ENCODE data around the gene FAM216B. TPM values are rescaled to one million over a fixed set of nuclear protein-coding genes. Genes with fewer than 3 reads are reported as not detected.

Gene FAM216B
- total and polyA plus RNA-seq, 2 of the 8 experiments (the other 6 are each of a cell fraction or from before 2014, with no cell fraction given): not detected

DNA sequence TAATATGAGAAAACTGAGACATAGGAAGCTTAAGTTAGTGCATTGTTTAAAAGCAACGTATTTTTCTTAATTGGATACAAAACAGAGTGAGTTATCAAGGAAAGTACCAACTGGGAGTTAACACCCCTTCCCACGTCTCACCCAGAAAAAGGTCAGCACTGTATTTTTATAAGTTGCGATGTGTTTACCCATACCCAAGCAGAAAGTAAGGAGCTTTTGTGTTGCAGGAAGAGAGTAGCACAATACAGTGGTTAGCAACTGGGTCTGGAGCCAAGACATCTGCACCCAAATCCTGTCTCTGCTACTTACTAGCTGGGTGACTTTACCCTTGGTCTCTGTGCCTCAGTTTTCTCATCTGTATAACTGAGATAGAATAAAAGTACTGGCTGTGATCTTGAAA, 34.3 kb downstream of the FAM216B start:
- H2BK5ac ChIP-seq (ENCODE audit: low read depth, low read length): no peak overlapping the region
- H4K91ac ChIP-seq (replicated peaks; ENCODE audit: insufficient read length, low read length): no peak overlapping the region
- 0 out of 7 replicates have a peak, but pooled peaks cover 0 to 2% (median 0%) of the 10 kb centered on the region in 4 experiments for H3K4me1 ChIP-seq (replicated peaks in 1 of 4; ENCODE audit: control insufficient read depth in 3 of 4, insufficient read depth in 4 of 4, low read length in 3 of 4)
- no peak overlapping the region for H2BK20ac ChIP-seq (ENCODE audit: low read length)
- no peak overlapping the region for H2AK5ac ChIP-seq (ENCODE audit: low read depth, low read length)
- no peak overlapping the region for H3K27ac ChIP-seq (ENCODE audit: low read depth, low read length)
- ChIA-PET CTCF (ENCODE audit: partially characterized antibody) (interaction anchor here (1.4 kb wide), 2 partner anchors 10 to 47 kb away, joined by 4 to 5 read pairs; no protein-coding TSS in a partner anchor), POLR2A (ENCODE audit: partially characterized antibody) (interaction anchor here (1.1 kb wide), 1 partner anchor 16 kb away, joined by 3 read pairs; no protein-coding TSS in a partner anchor)
- no peaks in the 10 kb centered on the region; the same call in 1 of the 2 replicates for H3K23me2 ChIP-seq (ENCODE audit: low read depth, low read length)
- no peak overlapping the region for H3K56ac ChIP-seq (replicated peaks; ENCODE audit: insufficient read length, low read depth, low read length)
- no peak overlapping the region for H2BK120ac ChIP-seq (replicated peaks; ENCODE audit: low read depth, low read length)
- 93% methylated on average over 3 of the region's 3 CpGs; no CpG with 5 or more reads in 1 of the 2 experiments for WGBS, 2 experiments (ENCODE audit: extremely low coverage in 1 of 2, insufficient coverage in 1 of 2, insufficient read length in 1 of 2, insufficient replicate concordance in 2 of 2, low coverage in 1 of 2, low lambda C conversion rate in 2 of 2, missing lambda C conversion rate in 1 of 2)
- H4K20me1 ChIP-seq (replicated peaks in 1 of 2; ENCODE audit: control insufficient read depth in 1 of 2, insufficient read depth in 2 of 2, low read length in 2 of 2): no peaks in the 10 kb centered on the region
- no peak overlapping the region for H3K4ac ChIP-seq (replicated peaks; ENCODE audit: insufficient read length, low read depth, low read length)
- 0 out of 8 replicates have a peak, but pooled peaks cover 0 to 5% (median 0%) of the 10 kb centered on the region in 4 experiments for H3K36me3 ChIP-seq (ENCODE audit: control insufficient read depth in 2 of 4, insufficient read depth in 4 of 4, low read length in 3 of 4)
- H2BK12ac ChIP-seq (ENCODE audit: low read depth, low read length): no peak overlapping the region
- H2AFZ ChIP-seq (ENCODE audit: low read length): no peak overlapping the region
- no peaks in the 10 kb centered on the region for H3K79me1 ChIP-seq (ENCODE audit: low read depth, low read length)
- no peak overlapping the region for H2BK15ac ChIP-seq (ENCODE audit: low read length)
- DNase-seq (ENCODE audit: low read depth in 1 of 2, low spot score in 2 of 2) (no peak), FAIRE-seq (no peak)
- H3K14ac ChIP-seq (ENCODE audit: insufficient read length): no peak overlapping the region
- no peak overlapping the region for H3K9ac ChIP-seq (replicated peaks in 1 of 4; ENCODE audit: extremely low read depth in 1 of 4, low read depth in 3 of 4, low read length in 3 of 4)
- H3K18ac ChIP-seq (ENCODE audit: extremely low read depth, low read length): no peak overlapping the region
- no peak overlapping the region for H4K5ac ChIP-seq (ENCODE audit: insufficient read length, low read depth, low read length)
- no peak overlapping the region for H3K4me2 ChIP-seq (ENCODE audit: insufficient read depth in 1 of 2, low read depth in 2 of 2, low read length in 2 of 2)
- no peaks in the 10 kb centered on the region for H3K27me3 ChIP-seq (replicated peaks in 1 of 4; ENCODE audit: control insufficient read depth in 3 of 4, extremely low read depth in 1 of 4, insufficient read depth in 3 of 4, low read length in 3 of 4)
- no peak overlapping the region for H3K23ac ChIP-seq (ENCODE audit: insufficient read length)
- no peak overlapping the region for H4K8ac ChIP-seq (ENCODE audit: extremely low read depth, insufficient read depth, low read length)
- no peaks in the 10 kb centered on the region for H3K79me2 ChIP-seq (ENCODE audit: control insufficient read depth in 1 of 2, insufficient read depth in 2 of 2, low read length in 2 of 2)
- peaks cover 7% of the 10 kb centered on the region in 2 experiments; a peak in 1 of 4 replicates for H3K9me3 ChIP-seq (ENCODE audit: insufficient read depth in 2 of 2, low read depth in 1 of 2, low read length in 1 of 2)
- no peak overlapping the region for H3K4me3 ChIP-seq (ENCODE audit: extremely low read depth in 1 of 4, insufficient read depth in 2 of 4, low read depth in 3 of 4, low read length in 4 of 4)
- no peak for TF ChIP-seq NANOG (IDR thresholded peaks at IDR 0.05; ENCODE audit: insufficient read depth, low read depth, low read length, poor library complexity, severe bottlenecking)
- TF ChIP-seq CTBP2 (IDR thresholded peaks at IDR 0.05; ENCODE audit: borderline replicate concordance, insufficient read depth, insufficient read length, low read length): no peak
- TF ChIP-seq RXRA (IDR thresholded peaks at IDR 0.05; ENCODE audit: insufficient read depth, low read depth, low read length): no peak
- TF ChIP-seq HDAC2 (IDR thresholded peaks at IDR 0.05; ENCODE audit: borderline replicate concordance in 1 of 2, low read depth in 2 of 2, low read length in 2 of 2): no peak
- TF ChIP-seq SP4 (IDR thresholded peaks at IDR 0.05; ENCODE audit: low read length): no peak
- no peak for TF ChIP-seq BRCA1 (IDR thresholded peaks at IDR 0.05; ENCODE audit: low read depth, low read length)
- TF ChIP-seq CBX5 (IDR thresholded peaks at IDR 0.05; ENCODE audit: low read depth, low read length): no peak
- no peak for TF ChIP-seq RFX5 (IDR thresholded peaks at IDR 0.05; ENCODE audit: borderline replicate concordance, low read depth, low read length)
- TF ChIP-seq PHF8 (conservative IDR thresholded peaks at IDR 0.05; ENCODE audit: low read depth, low read length): no peak
- no peak for TF ChIP-seq JUN (IDR thresholded peaks at IDR 0.05; ENCODE audit: low read depth, low read length)
- TF ChIP-seq, protein P1, sequence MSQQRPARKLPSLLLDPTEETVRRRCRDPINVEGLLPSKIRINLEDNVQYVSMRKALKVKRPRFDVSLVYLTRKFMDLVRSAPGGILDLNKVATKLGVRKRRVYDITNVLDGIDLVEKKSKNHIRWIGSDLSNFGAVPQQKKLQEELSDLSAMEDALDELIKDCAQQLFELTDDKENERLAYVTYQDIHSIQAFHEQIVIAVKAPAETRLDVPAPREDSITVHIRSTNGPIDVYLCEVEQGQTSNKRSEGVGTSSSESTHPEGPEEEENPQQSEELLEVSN (IDR thresholded peaks at IDR 0.05): no peak
- no peak for TF ChIP-seq TAF1 (IDR thresholded peaks at IDR 0.05; ENCODE audit: low read depth, low read length)
- no peak for TF ChIP-seq EGR1 (IDR thresholded peaks at IDR 0.05; ENCODE audit: borderline replicate concordance, low read depth, low read length)
